HG03520 (cell line): Measurements from ENCODE around the gene LGALSL.

Experiments used
- ATAC-seq: cut with Tn5 transposase; IDR thresholded peaks from one replicate; pipeline ENCODE4 v1.9.1; 2021; ENCODE audit warnings: mild to moderate bottlenecking, moderate library complexity; ENCODE audit not compliant: unreplicated experiment

The LGALSL gene

DNA sequence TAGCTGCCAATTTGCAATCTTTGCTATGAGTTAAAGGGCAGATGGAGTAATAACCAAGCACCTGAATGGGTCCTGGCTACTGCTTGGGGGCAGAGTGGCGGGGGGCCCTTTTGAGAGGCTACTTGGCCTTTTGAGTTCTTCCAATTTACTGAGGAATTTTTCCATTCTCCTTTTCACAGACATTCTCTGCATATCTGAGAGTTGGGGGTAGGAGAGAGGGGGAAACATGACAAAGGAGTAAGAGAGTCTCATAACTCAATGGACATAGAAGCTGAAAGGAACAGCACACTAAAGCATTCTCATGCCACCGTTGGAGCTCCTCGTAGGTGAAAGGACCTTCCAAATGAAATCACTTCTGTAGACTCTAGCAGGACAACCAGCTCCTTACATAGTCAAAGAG is 16.1 kb downstream of the LGALSL start:
- ATAC-seq: no peak

DNA sequence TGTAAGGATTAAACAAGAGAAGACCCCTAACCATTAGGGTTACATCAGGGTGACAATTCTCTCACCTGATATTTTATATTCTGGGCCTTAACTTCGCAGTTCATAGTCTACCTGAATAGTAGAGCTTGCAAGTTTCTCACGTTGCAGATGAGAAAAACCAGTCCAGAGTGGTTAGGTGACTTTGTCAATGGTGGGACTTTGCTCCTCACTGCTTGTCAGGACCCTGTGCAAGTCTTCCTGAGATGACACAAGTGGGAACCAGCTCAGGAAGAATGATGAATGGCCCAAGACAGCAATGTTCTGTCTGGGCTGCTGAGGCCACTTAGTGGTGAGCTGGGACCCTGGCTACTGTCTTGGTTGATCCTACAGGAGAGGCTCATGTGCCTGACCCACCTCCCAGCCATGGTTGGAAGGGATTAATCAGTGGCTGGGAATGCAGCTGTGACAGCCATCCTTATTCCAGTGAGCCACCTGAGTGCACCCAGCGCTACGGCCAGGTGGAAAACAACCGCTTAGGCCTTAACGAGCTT is 16.9 kb downstream of the LGALSL start:
- ATAC-seq: no peak

- ATAC-seq: no peak
These were observed 17.6 kb downstream of the LGALSL start for GRCh38 chr2:64471600-64471999.

DNA sequence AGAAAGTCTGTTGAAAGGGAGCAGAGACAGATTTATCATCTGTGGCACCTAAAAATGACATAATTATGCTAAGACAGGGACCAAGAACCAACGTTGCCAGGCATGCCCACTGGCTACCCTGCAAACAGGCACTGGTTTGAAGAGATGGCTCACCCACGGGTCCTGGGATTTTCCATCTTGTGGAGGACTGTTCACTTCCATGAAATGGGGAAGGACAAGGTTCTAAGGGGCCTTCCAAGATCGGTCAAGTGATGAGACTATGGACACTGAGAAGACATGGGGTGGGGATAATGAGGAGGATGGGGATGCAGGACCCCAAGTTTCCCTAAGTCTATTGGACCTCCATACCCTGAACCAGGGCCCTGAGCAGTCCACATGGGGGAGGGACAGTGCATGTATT is 18.9 kb downstream of the LGALSL start:
- no peak for ATAC-seq

DNA sequence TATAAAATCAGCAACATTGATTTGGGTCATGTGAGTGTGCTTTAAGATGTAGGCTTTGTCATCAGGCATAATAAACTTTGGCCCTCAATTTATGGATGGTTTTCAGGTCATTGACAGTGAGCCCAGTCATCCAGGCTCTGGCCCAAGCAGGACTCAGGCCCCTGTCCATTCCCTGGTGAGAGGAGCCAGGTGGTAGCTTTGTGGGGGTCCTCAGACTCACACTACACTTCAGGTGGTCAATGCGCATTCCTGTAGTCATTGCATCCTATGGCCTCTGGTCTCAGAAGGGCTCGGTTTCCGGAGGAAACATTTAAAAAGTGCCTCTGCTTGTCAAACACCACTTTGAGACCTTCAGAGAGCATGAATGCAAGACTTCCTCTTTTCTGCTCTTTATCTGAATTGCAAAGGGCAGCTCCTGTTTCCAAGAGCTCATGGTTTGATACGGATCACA is 20.2 kb downstream of the LGALSL start:
- no peak for ATAC-seq

DNA sequence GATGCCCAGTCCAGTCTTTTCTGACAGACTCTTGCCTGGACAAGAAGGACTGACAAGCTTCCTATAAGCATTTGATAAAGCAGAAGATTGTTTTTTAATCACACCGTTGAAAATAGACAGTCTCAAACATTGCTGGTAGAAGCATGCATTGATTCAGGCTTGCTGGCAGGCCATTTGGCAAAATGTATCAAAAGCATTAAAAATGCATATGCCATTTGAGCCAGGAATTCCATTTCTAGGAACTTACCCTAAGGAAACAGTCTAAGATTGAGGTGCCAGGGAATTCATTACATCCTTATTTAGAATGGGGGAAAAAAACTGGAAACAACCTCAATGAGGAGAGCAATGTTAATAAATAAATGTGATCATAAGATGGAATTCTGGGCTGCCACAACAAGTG is 20.7 kb downstream of the LGALSL start:
- ATAC-seq: no peak

DNA sequence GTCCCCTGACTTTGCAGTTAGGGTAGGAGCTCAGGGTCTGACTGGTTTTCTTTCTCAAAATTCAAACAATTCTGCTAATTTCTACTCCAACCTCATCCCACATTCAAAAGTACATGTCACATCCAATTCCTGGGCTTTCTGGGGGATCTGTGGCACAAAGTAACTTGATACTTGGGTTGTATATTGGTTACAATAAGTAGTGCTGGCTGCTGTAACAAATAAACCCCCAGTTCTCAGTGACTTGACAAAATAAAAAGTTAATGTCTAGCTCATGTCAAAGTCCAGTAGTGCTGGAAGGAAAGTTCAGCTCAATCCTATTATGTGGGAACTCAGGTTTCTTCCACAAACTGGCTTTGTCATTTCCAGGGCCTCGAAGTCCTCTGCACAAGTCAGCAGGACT is 23.1 kb downstream of the LGALSL start:
- no peak for ATAC-seq

DNA sequence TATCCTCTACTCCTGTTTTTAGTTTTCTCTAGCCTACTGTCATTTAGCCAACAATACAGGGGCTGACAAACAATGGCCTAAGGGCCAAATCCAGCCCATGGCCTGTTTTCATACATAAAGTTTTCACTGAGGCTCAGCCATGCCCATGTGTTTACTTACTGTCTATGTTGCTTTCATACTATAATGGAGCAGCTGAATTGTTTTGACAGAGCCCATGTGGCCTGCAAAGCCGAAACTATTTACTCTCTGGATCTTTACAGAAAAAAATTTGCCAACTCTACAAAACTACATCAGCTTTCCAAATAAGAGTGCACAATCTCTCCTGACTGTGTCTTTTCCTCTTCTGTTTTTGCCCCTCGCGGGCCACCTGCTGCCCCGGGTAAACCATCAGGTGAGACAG is 24.0 kb downstream of the LGALSL start:
- no peak for ATAC-seq

- no peak for ATAC-seq
These were observed 24.7 kb downstream of the LGALSL start for GRCh38 chr2:64478502-64479230.

- no peak for ATAC-seq
These were observed 25.5 kb downstream of the LGALSL start for GRCh38 chr2:64479259-64480117.

DNA sequence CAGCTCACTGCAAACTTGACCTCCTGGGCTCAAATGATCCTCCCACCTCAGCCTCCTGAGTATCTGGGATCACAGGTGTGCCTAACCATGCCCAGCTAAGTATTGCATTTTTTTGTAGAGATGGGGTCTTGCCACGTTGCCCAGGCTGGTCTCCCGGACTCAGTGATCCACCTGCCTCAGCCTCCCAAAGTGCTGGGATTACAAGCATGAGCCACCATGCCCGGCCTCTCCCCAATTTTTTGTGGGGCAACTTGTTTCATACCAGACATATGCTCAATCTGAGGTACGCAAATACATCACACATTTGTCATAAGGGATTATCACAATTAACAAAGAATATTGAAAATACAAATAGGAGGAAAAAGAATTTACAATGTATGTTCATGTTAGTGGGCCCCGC is 27.7 kb downstream of the LGALSL start:
- ATAC-seq: no peak

DNA sequence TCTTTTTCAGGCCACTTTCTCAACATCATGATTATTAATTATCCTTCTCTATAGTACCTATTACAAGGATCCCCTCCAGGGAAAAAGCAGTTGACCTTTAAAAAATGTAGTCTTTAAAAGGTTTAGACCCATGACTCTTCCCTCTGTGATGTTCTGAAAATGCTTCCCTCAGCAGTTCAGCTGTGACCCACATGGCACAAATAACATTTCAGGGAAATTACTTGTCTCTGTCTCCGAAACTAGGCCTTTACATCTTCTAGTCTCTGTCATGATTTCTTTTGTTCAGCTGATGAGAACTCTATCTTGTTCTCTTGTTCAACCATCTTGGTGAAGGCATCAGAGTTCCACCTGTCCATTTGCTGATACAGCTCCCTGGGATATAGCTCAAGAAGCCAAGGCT is 28.3 kb downstream of the LGALSL start:
- no peak for ATAC-seq

- no peak for ATAC-seq
These were observed 29.0 kb downstream of the LGALSL start for GRCh38 chr2:64482765-64483504.

DNA sequence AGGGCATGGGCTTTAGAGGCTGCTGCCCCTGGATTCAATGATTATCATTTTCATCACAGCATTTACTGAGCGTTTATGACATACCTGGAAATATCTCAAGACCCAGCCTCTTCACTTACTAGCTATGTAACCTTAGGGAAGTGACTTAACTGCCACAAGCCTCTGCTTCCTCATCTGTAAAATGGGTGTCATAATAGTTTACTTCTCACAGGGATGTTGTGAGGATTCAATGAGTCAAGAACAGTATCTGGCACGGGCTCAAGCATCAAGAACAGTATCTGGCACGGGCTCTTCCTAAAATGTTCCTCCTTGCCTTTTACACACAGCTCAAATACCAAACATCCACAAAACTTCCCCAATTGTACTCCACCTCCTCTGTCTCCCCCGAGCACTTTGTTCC is 31.4 kb downstream of the LGALSL start:
- no peak for ATAC-seq

DNA sequence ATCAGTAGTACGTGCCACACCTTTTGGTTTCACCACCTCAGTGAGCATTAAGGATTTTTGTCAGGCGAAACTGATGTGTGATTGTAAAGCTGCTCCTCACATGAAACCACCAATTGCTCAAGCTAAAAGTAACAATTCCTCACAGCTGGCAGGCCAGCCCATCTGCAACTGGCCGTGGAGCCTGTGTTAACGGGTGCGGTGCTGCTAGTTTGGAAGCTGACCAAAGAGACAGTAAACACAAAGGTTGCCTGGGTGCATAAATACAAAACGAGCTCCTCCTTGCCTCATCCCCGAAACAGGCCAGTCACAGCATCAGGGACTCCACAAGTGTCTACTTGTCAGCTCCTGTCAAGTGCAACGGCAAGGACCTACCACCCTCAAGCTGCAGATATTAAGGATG is 32.0 kb downstream of the LGALSL start:
- ATAC-seq: no peak

- ATAC-seq: no peak
These were observed 33.5 kb downstream of the LGALSL start for GRCh38 chr2:64487256-64488049.

DNA sequence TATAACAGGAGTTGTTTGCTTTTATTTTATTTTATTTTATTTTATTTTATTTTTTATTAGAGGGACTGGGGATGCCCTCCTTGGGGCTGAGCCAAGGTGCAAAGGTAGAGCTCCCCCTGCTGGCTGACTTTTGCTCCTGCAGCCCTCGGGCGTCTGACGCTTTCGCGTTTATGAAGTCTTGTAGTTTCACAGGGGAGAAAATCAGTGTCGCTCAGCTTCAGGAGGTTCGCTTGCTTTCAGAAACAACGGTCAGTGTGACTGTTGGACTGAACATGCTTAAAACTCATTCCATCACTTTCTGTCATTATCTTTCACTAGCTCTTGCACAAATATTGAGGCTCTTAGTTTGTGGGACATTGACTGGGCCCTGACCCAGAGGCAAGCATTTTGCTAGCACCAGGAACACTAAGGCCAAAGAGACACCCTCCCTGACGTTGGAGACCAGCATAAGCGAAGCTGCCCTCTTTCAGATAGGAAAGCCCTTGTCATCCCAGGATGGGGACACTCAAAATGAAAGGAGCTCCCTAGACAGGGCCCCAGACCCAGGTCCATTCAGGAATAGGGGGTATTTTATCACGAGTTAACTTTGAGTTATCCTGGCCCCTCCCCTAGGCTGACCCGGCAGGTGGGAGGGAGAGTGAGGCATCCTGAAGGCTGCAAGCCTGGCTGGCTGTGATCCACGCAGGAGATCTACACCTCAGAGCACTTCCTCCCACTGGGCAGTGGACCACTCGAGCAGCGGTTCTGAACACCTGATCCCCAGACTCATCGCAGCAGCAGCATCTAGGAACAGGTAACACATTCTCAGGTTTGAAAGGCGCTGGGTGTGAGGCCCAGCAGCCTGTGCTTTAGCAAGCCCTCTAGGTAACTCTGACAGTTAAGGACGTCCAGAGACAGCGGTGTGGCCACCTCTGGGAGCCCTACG is 34.4 kb downstream of the LGALSL start:
- ATAC-seq: peak; percentile 68

DNA sequence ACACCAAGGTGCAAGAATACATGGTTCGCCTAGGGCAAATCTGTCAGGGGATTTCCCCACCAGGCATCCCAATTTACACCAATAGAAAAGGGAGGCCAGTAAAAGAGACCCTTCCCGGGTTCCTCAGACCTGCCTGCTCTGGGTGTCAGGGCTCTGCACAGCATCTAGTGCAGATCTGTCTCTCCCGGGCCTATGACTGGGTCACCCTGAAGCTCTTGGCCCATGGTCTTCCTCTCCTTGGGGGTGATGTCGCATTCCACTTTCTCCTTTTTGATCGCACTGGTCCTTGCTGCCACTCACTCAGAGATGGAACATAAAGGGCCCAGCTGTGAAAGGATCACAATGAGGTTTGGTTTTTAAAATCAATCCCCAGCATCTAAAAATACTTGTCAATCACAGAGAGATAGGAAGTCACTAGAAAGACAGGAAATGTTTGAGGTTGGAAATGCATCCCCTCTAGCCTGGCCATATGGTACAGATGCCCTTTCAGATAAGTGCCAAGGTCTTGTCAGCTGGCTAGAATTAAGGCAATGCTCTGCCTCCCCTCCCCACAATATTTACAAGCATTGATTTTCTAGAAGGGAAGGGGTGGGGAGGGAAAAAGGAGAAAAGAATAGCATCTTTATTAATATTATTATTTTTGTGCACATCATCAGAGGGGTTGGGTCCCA is 35.3 kb downstream of the LGALSL start:
- ATAC-seq: no peak

DNA sequence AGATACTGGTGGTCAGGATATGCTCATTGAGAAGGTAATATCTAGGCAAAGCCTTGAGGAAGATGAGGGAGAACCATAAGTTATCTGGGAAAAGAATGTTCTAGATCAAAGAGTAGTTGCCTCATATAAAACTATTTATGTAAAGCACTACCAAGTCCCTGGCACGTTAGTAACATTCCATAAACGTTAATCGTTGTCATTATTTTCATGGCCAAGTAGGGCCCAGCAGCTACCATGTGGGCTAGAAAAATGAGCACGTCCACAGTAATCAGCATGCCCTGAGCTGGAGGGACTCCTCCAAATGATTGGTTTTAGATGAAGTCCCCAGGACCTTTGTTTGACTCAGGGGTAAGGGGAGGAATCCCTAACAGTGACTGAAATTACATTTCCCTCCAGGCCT is 37.5 kb downstream of the LGALSL start:
- no peak for ATAC-seq
